SK-N-SH (cell line): ENCODE data around the gene IDI2. TPM values are rescaled to one million over a fixed set of nuclear protein-coding genes. Genes with fewer than 3 reads are reported as not detected.

Source experiments
- CTCF ChIA-PET: fragments of 300-600, 350-600 bp; formaldehyde crosslinking; extraction: SDS; loops from one replicate; lab custom pipeline; 2021; lab: Yijun Ruan, JAX
- POLR2A ChIA-PET: fragments of 350-600 bp; sonication (Branson Sonifier 250); formaldehyde crosslinking; extraction: SDS; loops from one replicate; lab custom pipeline; 2020; ENCODE audit warnings: antibody characterized with exemption, inconsistent platforms; lab: Yijun Ruan, JAX
- DNase-seq: peaks from one replicate; pipeline ENCODE4 v3.0.0; 2012
- H2AFZ ChIP-seq: fragments of 200-600 bp; sonication (generic); 2 replicates; pipeline ENCODE4 v1.8.1; 2016; ENCODE audit warnings: antibody characterized with exemption, mild to moderate bottlenecking, low read depth
- H3F3A ChIP-seq: fragments of 200-600 bp; sonication (generic); replicated peaks from 2 replicates; pipeline ENCODE3; 2016; ENCODE audit warnings: antibody characterized with exemption, mild to moderate bottlenecking; ENCODE audit not compliant: insufficient read depth
- H3K27ac ChIP-seq, 2 experiments: fragments of 200-500 bp in 1 of 2; fragments of 200-600 bp in 1 of 2; sonication (Bioruptor generic) in 1 of 2; sonication (generic), shearing (Covaris generic) in 1 of 2; 2 replicates each; pipeline versions ENCODE4 v1.5.1 to v1.6.1; 2014 to 2016; ENCODE audit warnings: low read depth in 2 of 2, inconsistent platforms in 1 of 2, low read length in 1 of 2, mild to moderate bottlenecking in 1 of 2, mixed read lengths in 1 of 2
- H3K27me3 ChIP-seq: fragments of 200-600 bp; sonication (generic), shearing (Covaris generic); 2 replicates; pipeline ENCODE4 v1.6.1; 2016; ENCODE audit warnings: mixed run types; ENCODE audit not compliant: insufficient read depth
- H3K36me3 ChIP-seq, 2 experiments: fragments of 200-500 bp in 1 of 2; fragments of 200-600 bp in 1 of 2; sonication (Bioruptor generic) in 1 of 2; sonication (generic) in 1 of 2; replicated peaks in 1 of 2; 2 replicates each; pipeline versions ENCODE3 to v1.5.1; 2014 to 2016; ENCODE audit warnings: low read length in 1 of 2, mild to moderate bottlenecking in 1 of 2; ENCODE audit not compliant: insufficient read depth in 2 of 2, control insufficient read depth in 1 of 2
- H3K4me1 ChIP-seq, 2 experiments: fragments of 200-500 bp in 1 of 2; fragments of 200-600 bp in 1 of 2; sonication (Bioruptor generic) in 1 of 2; sonication (generic), shearing (Covaris generic) in 1 of 2; 2 replicates each; pipeline versions ENCODE4 v1.5.1 to v1.6.1; 2014 to 2016; ENCODE audit warnings: low read depth in 1 of 2, low read length in 1 of 2, mixed run types in 1 of 2; ENCODE audit not compliant: insufficient read depth in 2 of 2, control insufficient read depth in 1 of 2
- H3K4me2 ChIP-seq: fragments of 200-600 bp; sonication (generic), shearing (Covaris generic); 2 replicates; pipeline ENCODE4 v1.6.1; 2017; ENCODE audit warnings: mixed run types
- H3K4me3 ChIP-seq, 2 experiments: fragments of 200-500 bp in 1 of 2; fragments of 200-600 bp in 1 of 2; sonication (Bioruptor generic) in 1 of 2; sonication (generic), shearing (Covaris generic) in 1 of 2; 2 replicates each; pipeline versions ENCODE4 v1.5.1 to v1.8.1; 2014 to 2016; ENCODE audit warnings: low read depth in 2 of 2, inconsistent platforms in 1 of 2, low read length in 1 of 2, mild to moderate bottlenecking in 1 of 2, mixed read lengths in 1 of 2, moderate library complexity in 1 of 2
- H3K79me2 ChIP-seq: fragments of 200-600 bp; sonication (generic); 2 replicates; pipeline ENCODE4 v1.8.1; 2017; ENCODE audit warnings: mild to moderate bottlenecking; ENCODE audit not compliant: insufficient read depth
- H3K9ac ChIP-seq: fragments of 200-600 bp; sonication (generic); 2 replicates; pipeline ENCODE4 v1.6.1; 2017; ENCODE audit warnings: mixed run types
- H3K9me2 ChIP-seq: fragments of 200-600 bp; sonication (generic); 2 replicates; pipeline ENCODE4 v1.6.1; 2017; ENCODE audit warnings: mixed run types
- H3K9me3 ChIP-seq: fragments of 200-600 bp; sonication (generic); 2 replicates; pipeline ENCODE4 v1.6.1; 2017; ENCODE audit warnings: mixed run types, mild to moderate bottlenecking, moderate library complexity
- H4K20me1 ChIP-seq: fragments of 200-600 bp; sonication (generic); 2 replicates; pipeline ENCODE4 v1.6.1; 2017; ENCODE audit warnings: mild to moderate bottlenecking, mixed run types; ENCODE audit not compliant: insufficient read depth
- CHD2 ChIP-seq: fragments of 150-350 bp; IDR thresholded peaks from 2 replicates; pipeline ENCODE4 v1.6.1; 2018; ENCODE audit warnings: low read length; ENCODE audit not compliant: partially characterized antibody
- EP300 ChIP-seq, 2 experiments: IDR thresholded peaks; 2 replicates each; pipeline versions ENCODE4 v1.4.0 to v1.6.1; 2012; ENCODE audit warnings: borderline replicate concordance in 1 of 2, low read depth in 1 of 2, low read length in 1 of 2
- FOSL2 ChIP-seq: IDR thresholded peaks from 2 replicates; pipeline ENCODE4 v1.4.0; 2012; ENCODE audit warnings: low read depth, mild to moderate bottlenecking, moderate library complexity, borderline replicate concordance
- FOXJ3 ChIP-seq: sonication (generic); formaldehyde crosslinking; IDR thresholded peaks from 2 replicates; pipeline ENCODE4 v1.5.1; 2020; ENCODE audit warnings: mild to moderate bottlenecking, missing genetic modification reagents
- GABPA ChIP-seq: IDR thresholded peaks from 2 replicates; pipeline ENCODE4 v1.4.0; 2012; ENCODE audit warnings: low read depth, mild to moderate bottlenecking
- MAX ChIP-seq: IDR thresholded peaks from 2 replicates; pipeline ENCODE4 v1.4.0; 2012; ENCODE audit warnings: low read depth
- MEF2A ChIP-seq: IDR thresholded peaks from 2 replicates; pipeline ENCODE4 v1.4.0; 2012; ENCODE audit warnings: low read depth, borderline replicate concordance
- MXI1 ChIP-seq: IDR thresholded peaks from 2 replicates; pipeline ENCODE4 v1.6.1; 2012; ENCODE audit warnings: mild to moderate bottlenecking, low read depth, low read length, improper control_type of control experiment
- POLR2AphosphoS5 ChIP-seq: IDR thresholded peaks from 2 replicates; pipeline ENCODE4 v1.6.1; 2012; ENCODE audit warnings: low read depth, low read length
- RFX5 ChIP-seq: IDR thresholded peaks from 2 replicates; pipeline ENCODE4 v1.6.1; 2012; ENCODE audit warnings: mild to moderate bottlenecking, improper control_type of control experiment, low read length
- SMC3 ChIP-seq: IDR thresholded peaks from 2 replicates; pipeline ENCODE4 v1.6.1; 2012; ENCODE audit warnings: low read depth, low read length, improper control_type of control experiment
- TEAD4 ChIP-seq: IDR thresholded peaks from 2 replicates; pipeline ENCODE4 v1.4.0; 2012; ENCODE audit warnings: mild to moderate bottlenecking, borderline replicate concordance; ENCODE audit not compliant: insufficient read depth
- WGBS: methylation state at CpG from one replicate; pipeline ENCODE4 v1.1.6; 2017; ENCODE audit warnings: low lambda C conversion rate; 5-methylcytosine and 5-hydroxymethylcytosine counted together
- polyA plus RNA-seq, 3 experiments: library from polyadenylated mRNA; depleted of rRNA; stranded (reverse); fragments of >200 nt; gene quantifications; 2 replicates each; pipeline ENCODE4 v1.2.3, GENCODE V29; 2012
- TF ChIP-seq, protein P1 (sequence below): IDR thresholded peaks from 2 replicates; pipeline ENCODE4 v1.6.1; 2012; ENCODE audit warnings: mild to moderate bottlenecking, low read depth, low read length, moderate library complexity
- TF ChIP-seq, protein P2 (sequence below): fragments of 150-350 bp; IDR thresholded peaks from 2 replicates; pipeline ENCODE4 v1.6.1; 2016; ENCODE audit warnings: mild to moderate bottlenecking, low read depth, low read length

The IDI2 gene
- polyA plus RNA-seq, 1 of the 3 experiments (the other 2 are of a cell fraction) = not detected

- no peak overlapping the region for H3K4me3 ChIP-seq
- 87% methylated on average over 6 of the region's 6 CpGs for WGBS
- peaks cover 53% of the 10 kb centered on the region for H3K79me2 ChIP-seq
- no peak for DNase-seq
- TF ChIP-seq RFX5 = no peak
- TF ChIP-seq MAX = no peak
- no peak for TF ChIP-seq POLR2AphosphoS5
- no peak for TF ChIP-seq FOSL2
- TF ChIP-seq MEF2A = no peak
- no peak for TF ChIP-seq MXI1
- no peak for TF ChIP-seq TEAD4
- no peak for TF ChIP-seq EP300 (IDR thresholded peaks at IDR 0.05; ENCODE audit: borderline replicate concordance in 1 of 2, low read depth in 1 of 2, low read length in 1 of 2)
- TF ChIP-seq, protein P1, sequence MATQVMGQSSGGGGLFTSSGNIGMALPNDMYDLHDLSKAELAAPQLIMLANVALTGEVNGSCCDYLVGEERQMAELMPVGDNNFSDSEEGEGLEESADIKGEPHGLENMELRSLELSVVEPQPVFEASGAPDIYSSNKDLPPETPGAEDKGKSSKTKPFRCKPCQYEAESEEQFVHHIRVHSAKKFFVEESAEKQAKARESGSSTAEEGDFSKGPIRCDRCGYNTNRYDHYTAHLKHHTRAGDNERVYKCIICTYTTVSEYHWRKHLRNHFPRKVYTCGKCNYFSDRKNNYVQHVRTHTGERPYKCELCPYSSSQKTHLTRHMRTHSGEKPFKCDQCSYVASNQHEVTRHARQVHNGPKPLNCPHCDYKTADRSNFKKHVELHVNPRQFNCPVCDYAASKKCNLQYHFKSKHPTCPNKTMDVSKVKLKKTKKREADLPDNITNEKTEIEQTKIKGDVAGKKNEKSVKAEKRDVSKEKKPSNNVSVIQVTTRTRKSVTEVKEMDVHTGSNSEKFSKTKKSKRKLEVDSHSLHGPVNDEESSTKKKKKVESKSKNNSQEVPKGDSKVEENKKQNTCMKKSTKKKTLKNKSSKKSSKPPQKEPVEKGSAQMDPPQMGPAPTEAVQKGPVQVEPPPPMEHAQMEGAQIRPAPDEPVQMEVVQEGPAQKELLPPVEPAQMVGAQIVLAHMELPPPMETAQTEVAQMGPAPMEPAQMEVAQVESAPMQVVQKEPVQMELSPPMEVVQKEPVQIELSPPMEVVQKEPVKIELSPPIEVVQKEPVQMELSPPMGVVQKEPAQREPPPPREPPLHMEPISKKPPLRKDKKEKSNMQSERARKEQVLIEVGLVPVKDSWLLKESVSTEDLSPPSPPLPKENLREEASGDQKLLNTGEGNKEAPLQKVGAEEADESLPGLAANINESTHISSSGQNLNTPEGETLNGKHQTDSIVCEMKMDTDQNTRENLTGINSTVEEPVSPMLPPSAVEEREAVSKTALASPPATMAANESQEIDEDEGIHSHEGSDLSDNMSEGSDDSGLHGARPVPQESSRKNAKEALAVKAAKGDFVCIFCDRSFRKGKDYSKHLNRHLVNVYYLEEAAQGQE = no peak
- no peak for TF ChIP-seq CHD2
- TF ChIP-seq SMC3 = no peak
- TF ChIP-seq FOXJ3 (CRISPR knock-in tag) = no peak
- TF ChIP-seq GABPA = no peak
- TF ChIP-seq, protein P2, sequence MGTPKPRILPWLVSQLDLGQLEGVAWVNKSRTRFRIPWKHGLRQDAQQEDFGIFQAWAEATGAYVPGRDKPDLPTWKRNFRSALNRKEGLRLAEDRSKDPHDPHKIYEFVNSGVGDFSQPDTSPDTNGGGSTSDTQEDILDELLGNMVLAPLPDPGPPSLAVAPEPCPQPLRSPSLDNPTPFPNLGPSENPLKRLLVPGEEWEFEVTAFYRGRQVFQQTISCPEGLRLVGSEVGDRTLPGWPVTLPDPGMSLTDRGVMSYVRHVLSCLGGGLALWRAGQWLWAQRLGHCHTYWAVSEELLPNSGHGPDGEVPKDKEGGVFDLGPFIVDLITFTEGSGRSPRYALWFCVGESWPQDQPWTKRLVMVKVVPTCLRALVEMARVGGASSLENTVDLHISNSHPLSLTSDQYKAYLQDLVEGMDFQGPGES = no peak
- H4K20me1 ChIP-seq = peaks cover 16% of the 10 kb centered on the region
- H3K9me3 ChIP-seq = no peaks in the 10 kb centered on the region
- no peaks in the 10 kb centered on the region for H3K9me2 ChIP-seq
- no peak overlapping the region for H3K4me2 ChIP-seq
- peaks cover 22% of the 10 kb centered on the region for H3F3A ChIP-seq
- H3K27ac ChIP-seq = no peak overlapping the region
- POLR2A ChIA-PET = no interaction called here
- CTCF ChIA-PET = interaction anchor here (1.2 to 1.5 kb wide), 2 partner anchors 10 to 203 kb away, joined by 3 read pairs; no protein-coding TSS in a partner anchor
- no peak overlapping the region for H3K9ac ChIP-seq
- peaks cover 7 to 13% of the 10 kb centered on the region in 2 experiments; a peak in 3 of 4 replicates for H3K4me1 ChIP-seq
- H3K27me3 ChIP-seq = no peaks in the 10 kb centered on the region
- H3K36me3 ChIP-seq = peaks cover 25 to 34% of the 10 kb centered on the region in 2 experiments
- H2AFZ ChIP-seq = no peak overlapping the region
These were observed 19.8 kb upstream of the IDI2 start for GRCh38 chr10:1045415-1045814.
